Stimulated activated CD4-positive, alpha-beta T cell treated with anti-CD3 and anti-CD28 coated beads, Interleukin-1b, Interleukin-23, amount 100 ng/mL, for 24 hours (primary cell): ENCODE measurements around the gene ST6GALNAC3.
"Not testable (repeated sequence)": the region's sequence is repeated elsewhere in the genome, so short reads cannot be mapped to it uniquely, and the experiment has no call there.

Source experiments
- DNase-seq, 4 experiments: peaks; one replicate each; pipeline ENCODE4 v3.0.0-alpha.2; 2020; ENCODE audit warnings: low read depth in 4 of 4, low spot score in 1 of 4

Gene ST6GALNAC3

GRCh38 chr1:76238094-76238628 is 163.6 kb downstream of the ST6GALNAC3 start:
- no peak for DNase-seq

- no peak for DNase-seq
Observed at GRCh38 chr1:76239470-76239918, 164.9 kb downstream of the ST6GALNAC3 start.

GRCh38 chr1:76240316-76240715 is 165.8 kb downstream of the ST6GALNAC3 start:
- DNase-seq = no peak

- DNase-seq = not testable (repeated sequence)
Observed at GRCh38 chr1:76242587-76242986, 168.0 kb downstream of the ST6GALNAC3 start.

GRCh38 chr1:76247261-76247852 is 172.8 kb downstream of the ST6GALNAC3 start:
- no peak for DNase-seq

GRCh38 chr1:76250271-76250670 is 175.7 kb downstream of the ST6GALNAC3 start:
- DNase-seq = no peak

GRCh38 chr1:76252431-76252830 is 177.9 kb downstream of the ST6GALNAC3 start:
- DNase-seq = no peak

- no peak for DNase-seq
Observed at GRCh38 chr1:76254104-76255030, 179.8 kb downstream of the ST6GALNAC3 start.

GRCh38 chr1:76256289-76257223 is 182.0 kb downstream of the ST6GALNAC3 start:
- DNase-seq = no peak

- no peak for DNase-seq
Observed at GRCh38 chr1:76257823-76258222, 183.3 kb downstream of the ST6GALNAC3 start.

- DNase-seq = no peak
Observed at GRCh38 chr1:76259270-76259669, 184.7 kb downstream of the ST6GALNAC3 start.

- no peak for DNase-seq
Observed at GRCh38 chr1:76260279-76260678, 185.7 kb downstream of the ST6GALNAC3 start.

- no peak for DNase-seq
Observed at GRCh38 chr1:76262601-76263000, 188.1 kb downstream of the ST6GALNAC3 start.

GRCh38 chr1:76264642-76265041 is 190.1 kb downstream of the ST6GALNAC3 start:
- DNase-seq = no peak

- DNase-seq = no peak
Observed at GRCh38 chr1:76266762-76267161, 192.2 kb downstream of the ST6GALNAC3 start.

- no peak for DNase-seq
Observed at GRCh38 chr1:76267631-76268030, 193.1 kb downstream of the ST6GALNAC3 start.

GRCh38 chr1:76268341-76268740 is 193.8 kb downstream of the ST6GALNAC3 start:
- no peak for DNase-seq

- no peak for DNase-seq
Observed at GRCh38 chr1:76269155-76269554, 194.6 kb downstream of the ST6GALNAC3 start.

GRCh38 chr1:76274302-76274701 is 199.8 kb downstream of the ST6GALNAC3 start:
- DNase-seq = no peak

GRCh38 chr1:76274718-76275117 is 200.2 kb downstream of the ST6GALNAC3 start:
- DNase-seq = no peak

GRCh38 chr1:76278711-76279100 is 204.2 kb downstream of the ST6GALNAC3 start:
- no peak for DNase-seq
